IPS DF 19.7 (cell line): ENCODE data around the gene PKD1L1.
"Not testable (repeated sequence)": the region's sequence is repeated elsewhere in the genome, so short reads cannot be mapped to it uniquely, and the experiment has no call there.

Experiments used
- DNase-seq: peaks from one replicate; pipeline ENCODE4 v3.0.0-alpha.2; 2013; ENCODE audit warnings: low read depth, low spot score

Gene PKD1L1

GRCh38 chr7:47937711-47938573 lies 10.3 kb downstream of the PKD1L1 start:
- no peak for DNase-seq

- no peak for DNase-seq
These were observed 11.1 kb downstream of the PKD1L1 start for GRCh38 chr7:47937065-47937687.

- no peak for DNase-seq
These were observed 11.9 kb downstream of the PKD1L1 start for GRCh38 chr7:47936323-47936722.

GRCh38 chr7:47935336-47935735 lies 12.9 kb downstream of the PKD1L1 start:
- no peak for DNase-seq

- DNase-seq = no peak
These were observed 13.4 kb downstream of the PKD1L1 start for GRCh38 chr7:47934831-47935230.

GRCh38 chr7:47933215-47933614 lies 15.1 kb downstream of the PKD1L1 start:
- DNase-seq = no peak

GRCh38 chr7:47932466-47933037 lies 15.7 kb downstream of the PKD1L1 start:
- no peak for DNase-seq

- DNase-seq = no peak
These were observed 16.2 kb downstream of the PKD1L1 start for GRCh38 chr7:47932016-47932415.

- DNase-seq = no peak
These were observed 17.0 kb downstream of the PKD1L1 start for GRCh38 chr7:47931005-47932004.

- DNase-seq = no peak
These were observed 24.0 kb downstream of the PKD1L1 start for GRCh38 chr7:47924266-47924665.

GRCh38 chr7:47923081-47923875 lies 25.0 kb downstream of the PKD1L1 start:
- DNase-seq = not testable (repeated sequence)

- DNase-seq = not testable (repeated sequence)
These were observed 31.8 kb downstream of the PKD1L1 start for GRCh38 chr7:47916514-47916913.

GRCh38 chr7:47915616-47915976 lies 32.7 kb downstream of the PKD1L1 start:
- DNase-seq = no peak

GRCh38 chr7:47914717-47915615 lies 33.3 kb downstream of the PKD1L1 start:
- no peak for DNase-seq

- no peak for DNase-seq
These were observed 35.9 kb downstream of the PKD1L1 start for GRCh38 chr7:47912332-47912731.

GRCh38 chr7:47908720-47909119 lies 39.5 kb downstream of the PKD1L1 start:
- no peak for DNase-seq

- DNase-seq = no peak
These were observed 40.2 kb downstream of the PKD1L1 start for GRCh38 chr7:47907981-47908616.

GRCh38 chr7:47906883-47907282 lies 41.4 kb downstream of the PKD1L1 start:
- DNase-seq = no peak
